Measurements from ENCODE around the gene TMEM80. TPM values are rescaled to one million over a fixed set of nuclear protein-coding genes. Genes with fewer than 3 reads are reported as not detected.
A peak's percentile ranks its signal among the peaks of the same experiment; 100 is the strongest.

The TMEM80 gene
- total RNA-seq, 2 donors from 2014 or later: 66.0 to 70.9 TPM

DNA sequence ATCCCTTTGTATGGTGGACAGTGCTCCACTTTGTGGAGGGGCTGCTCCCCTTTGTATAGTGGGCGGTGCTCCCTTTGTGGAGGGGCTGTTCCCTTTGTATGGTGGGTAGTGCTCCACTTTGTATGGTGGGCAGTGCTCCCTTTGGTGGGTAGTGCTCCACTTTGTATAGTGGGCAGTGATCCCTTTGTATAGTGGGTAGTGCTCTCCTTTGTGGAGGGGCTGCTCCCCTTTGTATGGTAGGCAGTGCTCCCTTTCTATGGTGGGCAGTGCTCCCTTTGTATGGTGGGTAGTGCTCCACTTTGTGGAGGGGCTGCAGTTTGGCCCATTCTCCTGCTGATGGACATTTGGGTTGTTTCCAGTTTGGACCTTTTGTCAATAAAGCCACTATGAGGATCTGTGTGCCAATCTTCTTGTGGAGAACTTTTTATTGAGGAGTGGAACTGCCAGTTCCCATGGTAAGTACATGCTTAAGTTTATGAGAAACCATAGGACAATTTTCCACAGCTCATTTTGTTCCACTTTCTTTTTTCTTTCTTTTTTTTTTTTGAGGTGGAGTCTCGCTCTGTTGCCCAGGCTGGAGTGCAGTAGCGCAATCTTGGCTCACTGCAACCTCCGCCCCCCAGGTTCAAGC lies 47.1 kb downstream of the TMEM80 start:
- H3K27ac ChIP-seq: no peak overlapping the region
- H3K9me3 ChIP-seq: no peaks in the 10 kb centered on the region
- H3K4me3 ChIP-seq: no peak overlapping the region
- WGBS: 67% methylated on average over 4 of the region's 4 CpGs
- peak; percentile 79 for TF ChIP-seq POLR2AphosphoS5 (IDR thresholded peaks at IDR 0.05)
- TF ChIP-seq POLR2A (IDR thresholded peaks at IDR 0.05): no peak
- no peaks in the 10 kb centered on the region for H3K4me1 ChIP-seq (replicated peaks)
- no peaks in the 10 kb centered on the region for H3K27me3 ChIP-seq (replicated peaks; ENCODE audit: insufficient read depth)
- H3K36me3 ChIP-seq: no peaks in the 10 kb centered on the region
- no peak for DNase-seq (ENCODE audit: low spot score)
- intact Hi-C loops (cut with DNase I): no loop called here

DNA sequence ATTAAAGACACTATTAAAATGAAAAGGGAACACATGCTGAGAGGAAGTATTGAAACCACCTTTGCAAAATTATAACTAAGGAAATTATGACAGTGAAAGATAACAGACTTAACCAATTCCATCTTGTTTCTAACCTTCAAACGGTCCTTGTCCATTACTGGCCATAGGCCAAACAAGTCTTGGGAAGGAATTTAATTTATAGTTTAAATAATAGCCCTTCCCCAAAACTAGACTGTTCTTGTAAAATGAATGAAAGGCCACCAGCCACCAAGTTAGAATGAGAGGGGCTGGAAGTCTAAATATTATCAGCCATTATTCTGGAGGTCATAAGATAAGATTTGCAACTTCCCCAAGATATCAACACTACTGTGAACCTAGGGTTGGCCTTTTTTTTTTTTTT lies 49.8 kb downstream of the TMEM80 start:
- no peak for DNase-seq (ENCODE audit: low spot score)
- H3K27ac ChIP-seq: no peak overlapping the region
- WGBS: 26% methylated on average over 1 of the region's 1 CpG
- no peak for TF ChIP-seq POLR2AphosphoS5 (IDR thresholded peaks at IDR 0.05)
- no peak for TF ChIP-seq POLR2A (IDR thresholded peaks at IDR 0.05)
- TF ChIP-seq, protein P1, sequence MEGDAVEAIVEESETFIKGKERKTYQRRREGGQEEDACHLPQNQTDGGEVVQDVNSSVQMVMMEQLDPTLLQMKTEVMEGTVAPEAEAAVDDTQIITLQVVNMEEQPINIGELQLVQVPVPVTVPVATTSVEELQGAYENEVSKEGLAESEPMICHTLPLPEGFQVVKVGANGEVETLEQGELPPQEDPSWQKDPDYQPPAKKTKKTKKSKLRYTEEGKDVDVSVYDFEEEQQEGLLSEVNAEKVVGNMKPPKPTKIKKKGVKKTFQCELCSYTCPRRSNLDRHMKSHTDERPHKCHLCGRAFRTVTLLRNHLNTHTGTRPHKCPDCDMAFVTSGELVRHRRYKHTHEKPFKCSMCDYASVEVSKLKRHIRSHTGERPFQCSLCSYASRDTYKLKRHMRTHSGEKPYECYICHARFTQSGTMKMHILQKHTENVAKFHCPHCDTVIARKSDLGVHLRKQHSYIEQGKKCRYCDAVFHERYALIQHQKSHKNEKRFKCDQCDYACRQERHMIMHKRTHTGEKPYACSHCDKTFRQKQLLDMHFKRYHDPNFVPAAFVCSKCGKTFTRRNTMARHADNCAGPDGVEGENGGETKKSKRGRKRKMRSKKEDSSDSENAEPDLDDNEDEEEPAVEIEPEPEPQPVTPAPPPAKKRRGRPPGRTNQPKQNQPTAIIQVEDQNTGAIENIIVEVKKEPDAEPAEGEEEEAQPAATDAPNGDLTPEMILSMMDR (IDR thresholded peaks at IDR 0.05): no peak
- H3K36me3 ChIP-seq: no peaks in the 10 kb centered on the region
- H3K4me1 ChIP-seq (replicated peaks): no peaks in the 10 kb centered on the region
- H3K27me3 ChIP-seq (replicated peaks; ENCODE audit: insufficient read depth): no peaks in the 10 kb centered on the region
- no peaks in the 10 kb centered on the region for H3K9me3 ChIP-seq
- no peak overlapping the region for H3K4me3 ChIP-seq
- intact Hi-C loops (cut with DNase I): no loop called here

DNA sequence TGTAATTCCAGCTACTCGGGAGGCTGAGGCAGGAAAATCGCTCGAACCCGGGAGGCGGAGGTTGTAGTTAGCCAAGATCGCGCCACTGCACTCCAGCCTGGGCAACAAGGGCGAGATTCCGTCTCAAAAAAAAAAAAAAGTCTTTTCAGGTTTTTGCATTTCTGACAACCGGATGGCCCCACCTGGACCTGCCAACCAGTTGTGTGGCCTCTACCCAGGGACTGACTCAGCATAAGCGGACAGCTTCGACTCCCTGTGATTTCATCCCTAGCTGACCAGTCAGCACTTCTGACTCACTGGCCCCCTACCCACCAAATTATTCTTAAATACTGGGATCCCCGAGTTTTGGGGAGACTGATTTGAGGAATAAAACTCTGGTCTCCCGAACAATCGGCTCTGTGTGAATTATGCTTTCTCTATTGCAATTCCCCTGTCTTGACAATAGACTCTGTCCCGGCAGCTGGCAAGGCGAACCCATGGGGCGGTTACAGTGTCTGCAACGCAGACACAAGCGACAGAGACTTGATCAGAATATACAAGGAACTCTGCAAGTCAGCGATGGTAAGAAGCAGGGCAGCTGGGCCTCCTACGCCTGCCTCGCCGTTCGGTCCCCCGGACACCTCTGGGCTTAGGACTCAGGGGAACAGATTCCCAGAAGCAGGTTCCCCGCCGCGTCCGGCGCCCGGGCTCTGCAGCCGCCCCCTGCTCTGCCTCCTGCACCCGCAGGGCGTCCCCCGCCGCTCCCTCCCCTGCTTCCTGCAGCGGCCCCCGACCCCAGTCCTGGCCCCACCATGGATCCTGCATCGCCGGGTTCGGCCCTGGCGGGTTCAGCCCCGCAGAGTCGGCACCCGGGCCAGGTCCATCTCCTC lies 50.9 kb downstream of the TMEM80 start:
- TF ChIP-seq POLR2AphosphoS5 (IDR thresholded peaks at IDR 0.05) (no peak), POLR2A (IDR thresholded peaks at IDR 0.05) (no peak)
- TF ChIP-seq, protein P1 (IDR thresholded peaks at IDR 0.05): no peak
- H3K27me3 ChIP-seq (replicated peaks; ENCODE audit: insufficient read depth): no peaks in the 10 kb centered on the region
- WGBS: 28% methylated on average over 43 of the region's 46 CpGs
- peak overlapping the region; percentile 96 to 100 for H3K4me3 ChIP-seq
- H3K27ac ChIP-seq: peak overlapping the region; percentile 84 to 91
- no peaks in the 10 kb centered on the region for H3K4me1 ChIP-seq (replicated peaks)
- no peaks in the 10 kb centered on the region for H3K9me3 ChIP-seq
- no peaks in the 10 kb centered on the region for H3K36me3 ChIP-seq
- no peak for DNase-seq (ENCODE audit: low spot score)
- intact Hi-C loops (cut with DNase I): no loop called here

DNA sequence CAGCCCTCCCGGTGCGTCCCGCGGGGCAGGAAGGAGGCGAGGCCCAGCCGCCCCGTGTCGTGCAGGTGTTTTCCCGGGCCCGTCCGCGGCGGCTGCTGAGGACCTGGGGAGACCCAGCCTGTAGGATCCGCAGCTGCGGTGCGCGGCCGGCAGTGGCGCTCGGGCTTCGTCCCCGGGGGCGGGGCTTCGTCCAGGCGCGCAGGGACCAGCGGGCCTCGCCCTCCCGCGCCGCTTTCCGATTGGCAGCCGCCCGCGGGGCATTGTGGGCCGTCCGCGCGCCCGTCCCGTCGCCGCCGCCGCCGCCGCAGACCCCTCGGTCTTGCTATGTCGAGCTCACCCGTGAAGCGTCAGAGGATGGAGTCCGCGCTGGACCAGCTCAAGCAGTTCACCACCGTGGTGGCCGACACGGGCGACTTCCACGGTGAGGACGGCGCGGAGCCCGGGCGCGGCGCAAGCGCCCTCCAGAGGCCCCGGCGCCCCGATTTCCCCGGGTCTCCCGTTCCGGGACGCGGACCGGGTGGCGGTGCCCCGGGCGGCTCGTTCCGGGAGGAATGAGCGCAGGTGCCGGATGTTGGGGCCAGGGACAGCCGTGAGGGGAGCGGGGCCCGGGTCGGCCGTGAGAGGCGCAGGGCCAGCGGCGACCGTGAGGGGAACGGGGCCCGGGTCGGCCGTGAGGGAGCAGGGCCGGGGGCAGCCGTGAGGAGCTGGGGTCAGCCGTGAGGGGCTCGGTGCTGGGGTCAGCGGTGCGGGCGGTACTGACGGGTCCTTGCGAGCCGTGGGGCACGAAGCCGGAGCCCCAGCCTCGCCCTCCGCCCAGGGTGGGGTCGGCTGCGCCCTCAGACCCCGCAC lies 51.8 kb downstream of the TMEM80 start, which contains the start of gene TALDO1:
TSS of gene TALDO1 (plus strand) at position 307 of the 849 bp plus-strand sequence. CDS start at position 325, 18 bp downstream.
- no peaks in the 10 kb centered on the region for H3K9me3 ChIP-seq
- H3K27ac ChIP-seq: peak within 1 kb of the TSS; percentile 84 to 91
- under 1% methylated on average over 47 of the region's 112 CpGs for WGBS
- peak; percentile 90 for DNase-seq (ENCODE audit: low spot score)
- H3K36me3 ChIP-seq: no peaks in the 10 kb centered on the region
- H3K27me3 ChIP-seq (replicated peaks; ENCODE audit: insufficient read depth): no peaks in the 10 kb centered on the region
- intact Hi-C loops (cut with DNase I): no loop called here
- peak; percentile 67 for TF ChIP-seq POLR2A (IDR thresholded peaks at IDR 0.05)
- TF ChIP-seq, protein P1 (IDR thresholded peaks at IDR 0.05): peak in 2 of 4 experiments; percentile 42 to 49
- peak; percentile 11 for TF ChIP-seq POLR2AphosphoS5 (IDR thresholded peaks at IDR 0.05)
- H3K4me1 ChIP-seq (replicated peaks): no peaks in the 10 kb centered on the region
- peak within 1 kb of the TSS; percentile 96 to 100 for H3K4me3 ChIP-seq

DNA sequence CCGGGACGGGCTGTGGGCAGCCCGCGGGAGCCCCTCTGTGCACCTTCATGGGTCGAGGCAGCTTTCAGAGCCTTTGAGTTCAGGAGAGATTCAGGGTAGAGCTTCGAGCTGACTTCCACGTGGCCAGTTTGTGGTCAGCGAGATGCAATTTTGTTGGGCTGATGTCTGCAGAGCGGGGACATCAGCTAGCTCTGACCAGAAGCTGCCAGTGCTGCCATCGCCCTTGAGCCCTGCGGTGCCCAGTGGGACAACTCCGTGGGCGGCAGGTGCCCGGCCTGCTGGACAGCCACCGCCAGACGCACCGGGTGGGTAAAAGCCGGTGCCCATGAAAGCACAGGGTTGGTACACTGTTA lies 52.4 kb downstream of the TMEM80 start:
- WGBS: 9% methylated on average over 14 of the region's 18 CpGs
- no peak for DNase-seq (ENCODE audit: low spot score)
- H3K4me1 ChIP-seq (replicated peaks): no peaks in the 10 kb centered on the region

More for the DNA sequence above, 52.4 kb downstream of the TMEM80 start:
- peak overlapping the region; percentile 96 to 100 for H3K4me3 ChIP-seq
- no peaks in the 10 kb centered on the region for H3K27me3 ChIP-seq (replicated peaks; ENCODE audit: insufficient read depth)
- intact Hi-C loops (cut with DNase I): no loop called here
- peak overlapping the region; percentile 84 to 91 for H3K27ac ChIP-seq
- no peak for TF ChIP-seq POLR2AphosphoS5 (IDR thresholded peaks at IDR 0.05)
- no peaks in the 10 kb centered on the region for H3K9me3 ChIP-seq
- no peaks in the 10 kb centered on the region for H3K36me3 ChIP-seq
